K562 (cell line): ENCODE results near the gene SP2. TPM values are rescaled to one million over a fixed set of nuclear protein-coding genes. Genes with fewer than 3 reads are reported as not detected.

Source experiments
- ATAC-seq: fragments of 200-7000 bp; cut with Tn5 transposase; 3 replicates; pipeline ENCODE4 v1.9.1; 2020; ENCODE audit warnings: moderate library complexity
- BruUV-seq: library from RNA; stranded (reverse); fragments of 400-500 nt; replicated peaks from 2 replicates; lab custom pipeline; 2021; lab: Mats Ljungman, UMichigan
- CTCF ChIA-PET: fragments of 300-600 bp; formaldehyde crosslinking; extraction: SDS; loops from one replicate; lab custom pipeline; 2021; ENCODE audit warnings: low intra/inter-chr PET ratio; lab: Yijun Ruan, JAX
- POLR2A ChIA-PET: fragments of 300-600, 350-650 bp; sonication (Branson Sonifier 250); formaldehyde crosslinking; extraction: SDS; loops from one replicate; lab custom pipeline; 2021; ENCODE audit warnings: antibody characterized with exemption, inconsistent platforms; lab: Yijun Ruan, JAX
- DNase-seq, 4 experiments: peaks; one replicate each; pipeline versions ENCODE4 v3.0.0 to v3.0.0-alpha.2; 2011 to 2018; ENCODE audit warnings: low spot score in 3 of 4, mixed read lengths in 3 of 4; ENCODE audit errors: extremely low read depth in 1 of 4
- FAIRE-seq: peaks from 2 replicates; lab custom pipeline; 2011; peaks lifted over from hg19 to GRCh38; lab: Jason Lieb, UNC
- H2AFZ ChIP-seq: 2 replicates; pipeline ENCODE4 v1.6.0; 2011; ENCODE audit warnings: low read depth, low read length, control low read depth, inconsistent platforms
- H3K27ac ChIP-seq: fragments of 200-600 bp; 3 replicates; pipeline ENCODE4 v1.8.0; 2011; ENCODE audit warnings: low read depth, mild to moderate bottlenecking, control low read depth, inconsistent platforms, low read length, moderate library complexity, mixed read lengths; ENCODE audit errors: extremely low read depth
- H3K27me3 ChIP-seq, 2 experiments: fragments of 300-600 bp in 1 of 2; 2 replicates in 1 of 2; 3 replicates in 1 of 2; pipeline versions ENCODE4 v1.6.0 to v1.8.0; 2011; ENCODE audit warnings: inconsistent platforms in 2 of 2, low read length in 2 of 2, mild to moderate bottlenecking in 1 of 2, mixed read lengths in 1 of 2, moderate library complexity in 1 of 2; ENCODE audit not compliant: control insufficient read depth in 2 of 2, insufficient read depth in 2 of 2
- H3K36me3 ChIP-seq: fragments of 300-600 bp; 3 replicates; pipeline ENCODE4 v1.8.0; 2011; ENCODE audit warnings: mild to moderate bottlenecking, low read length, inconsistent platforms; ENCODE audit not compliant: control insufficient read depth, insufficient read depth
- H3K4me1 ChIP-seq, 2 experiments: fragments of 200-600 bp in 1 of 2; replicated peaks in 1 of 2; 2 replicates in 1 of 2; 3 replicates in 1 of 2; pipeline versions ENCODE4 v1.5.1 to v1.8.0; 2011; ENCODE audit warnings: inconsistent platforms in 2 of 2, low read length in 2 of 2, mild to moderate bottlenecking in 1 of 2, mixed read lengths in 1 of 2, moderate library complexity in 1 of 2; ENCODE audit not compliant: control insufficient read depth in 2 of 2, insufficient read depth in 2 of 2
- H3K4me2 ChIP-seq: 2 replicates; pipeline ENCODE4 v1.6.1; 2011; ENCODE audit warnings: low read length, control low read depth, inconsistent platforms, mixed read lengths; ENCODE audit not compliant: insufficient read depth
- H3K4me3 ChIP-seq: fragments of 200-600 bp; sonication (generic), shearing (Covaris generic); 2 replicates; pipeline ENCODE4 v1.5.1; 2016; ENCODE audit warnings: control low read depth, inconsistent platforms
- H3K79me2 ChIP-seq: fragments of 200-600 bp; 3 replicates; pipeline ENCODE4 v1.8.0; 2011; ENCODE audit warnings: low read length, inconsistent platforms; ENCODE audit not compliant: control insufficient read depth, insufficient read depth
- H3K9ac ChIP-seq, 2 experiments: 2 replicates each; pipeline versions ENCODE4 v1.6.0 to v1.6.1; 2011; ENCODE audit warnings: low read depth in 2 of 2, low read length in 2 of 2, control low read depth in 1 of 2, inconsistent platforms in 1 of 2, mild to moderate bottlenecking in 1 of 2, mixed read lengths in 1 of 2; ENCODE audit not compliant: insufficient read depth in 1 of 2
- H3K9me1 ChIP-seq: one replicate; pipeline ENCODE4 v1.6.0; 2011; ENCODE audit warnings: inconsistent platforms, mild to moderate bottlenecking, low read length, moderate library complexity; ENCODE audit not compliant: control insufficient read depth, insufficient read depth
- H3K9me3 ChIP-seq: replicated peaks from 2 replicates; pipeline ENCODE4 v1.5.1; 2011; ENCODE audit warnings: low read depth, low read length, inconsistent platforms; ENCODE audit not compliant: control insufficient read depth, insufficient read depth
- H4K20me1 ChIP-seq: replicated peaks from 2 replicates; pipeline ENCODE4 v1.6.1; 2011; ENCODE audit warnings: low read length, inconsistent platforms, mixed read lengths; ENCODE audit not compliant: control insufficient read depth, insufficient read depth
- CHAMP1 ChIP-seq: fragments of 450-650 bp; IDR thresholded peaks from 2 replicates; pipeline ENCODE4 v1.6.1; 2016; ENCODE audit warnings: mild to moderate bottlenecking
- L3MBTL2 ChIP-seq: fragments of 450-650 bp; IDR thresholded peaks from 2 replicates; pipeline ENCODE4 v1.6.1; 2016; ENCODE audit warnings: mild to moderate bottlenecking, moderate library complexity
- WGBS: fragments of 100-300 bp; shearing (Covaris generic); methylation state at CpG from one replicate; pipeline ENCODE4 v1.1.6; 2016; ENCODE audit warnings: low coverage, mixed read lengths; ENCODE audit not compliant: insufficient coverage; ENCODE audit errors: missing lambda C conversion rate; 5-methylcytosine and 5-hydroxymethylcytosine counted together
- in situ Hi-C: fragments of 300-500 bp; cut with MboI; formaldehyde crosslinking; loops from 4 replicates; pipeline ENCODE4 v1.15.0; 2018; ENCODE audit warnings: inconsistent platforms, mixed read lengths
- intact Hi-C: fragments of 100-400 bp; cut with micrococcal nuclease; formaldehyde crosslinking; loops from 2 replicates; pipeline ENCODE4 v1.14.2; 2022
- polyA plus RNA-seq, 8 experiments: library from polyadenylated mRNA; depleted of rRNA in 4 of 8; stranded (reverse) in 5 of 8; unstranded in 3 of 8; fragments of >200 nt; fragmentation: Nextera tagmentation in 2 of 8; fragmentation: Illumina TruSeq in 1 of 8; extraction: Ambion mirVana in 2 of 8; extraction: Trizol in 1 of 8; gene quantifications; 2 replicates each; pipeline versions ENCODE4 v1.2.1 to v1.2.3, GENCODE V29; 2011 to 2014; ENCODE audit warnings: inconsistent platforms in 1 of 8, missing spikeins in 1 of 8
- total RNA-seq, 7 experiments: library from RNA; depleted of rRNA in 6 of 7; stranded (reverse); fragments of >200 nt in 6 of 7; fragmentation: Illumina TruSeq in 2 of 7; extraction: Trizol in 2 of 7; gene quantifications; 2 replicates each; pipeline versions ENCODE4 v1.2.1 to v1.2.3, GENCODE V29; 2011 to 2021; ENCODE audit warnings: low replicate concordance in 1 of 7

The SP2 gene
- total and polyA plus RNA-seq, 9 of the 15 experiments (the other 6 are each of a cell fraction or from before 2014, with no cell fraction given) = 0.77 to 22.3 (median 2.3) TPM

GRCh38 chr17:47846716-47847340 is 49.2 kb upstream of the SP2 start:
- 68% methylated on average over 22 of the region's 31 CpGs for WGBS
- H3K79me2 ChIP-seq = peaks cover 18% of the 10 kb centered on the region; the same call in 2 of the 3 replicates
- ChIA-PET POLR2A (interaction anchor here (0.8 to 2.4 kb wide), 6 partner anchors 10 to 49 kb away, joined by 3 to 12 read pairs (median 4); partner anchors contain the start of gene SP2), CTCF (interaction anchor here (1.6 kb wide), 1 partner anchor 43 kb away, joined by 4 read pairs; no protein-coding TSS in a partner anchor)
- no peaks in the 10 kb centered on the region; the same call in 2 of the 3 replicates for H3K36me3 ChIP-seq
- no peak overlapping the region for H3K27ac ChIP-seq
- intact Hi-C loops (loop anchor here (10.0 kb wide), 1 partner anchor 288 kb away; no protein-coding TSS in a partner anchor), in situ Hi-C loops (no loop called here)
- no peaks in the 10 kb centered on the region for H3K27me3 ChIP-seq
- H3K4me3 ChIP-seq = no peak overlapping the region
- no peak overlapping the region for H3K9ac ChIP-seq
- H4K20me1 ChIP-seq = no peaks in the 10 kb centered on the region
- no peak overlapping the region for H3K4me2 ChIP-seq
- no peak overlapping the region for H2AFZ ChIP-seq
- no peak for ATAC-seq
- no peak for FAIRE-seq
- TF ChIP-seq CHAMP1 (no peak), L3MBTL2 (no peak)
- peaks cover 34 to 56% of the 10 kb centered on the region in 2 experiments for H3K4me1 ChIP-seq
- H3K9me1 ChIP-seq = no peaks in the 10 kb centered on the region
- DNase-seq = no peak
- BruUV-seq = no TSS peak
- no peaks in the 10 kb centered on the region for H3K9me3 ChIP-seq
